HFF-Myc (cell line): ENCODE data around the gene ASTN1.

Source experiments
- DNase-seq: peaks from one replicate; pipeline ENCODE4 v3.0.0-alpha.2; 2011; ENCODE audit warnings: low read depth; ENCODE audit errors: extremely low read depth
- H3K4me3 ChIP-seq: replicated peaks from 2 replicates; pipeline ENCODE4 v1.5.1; 2011; ENCODE audit warnings: low read depth, mild to moderate bottlenecking, control low read depth, low read length
- TF ChIP-seq, protein P1 (sequence below): IDR thresholded peaks from 2 replicates; pipeline ENCODE4 v1.5.1; 2012; ENCODE audit warnings: mild to moderate bottlenecking, low read depth, low read length, control low read depth; ENCODE audit errors: missing control alignments

The ASTN1 gene

DNA sequence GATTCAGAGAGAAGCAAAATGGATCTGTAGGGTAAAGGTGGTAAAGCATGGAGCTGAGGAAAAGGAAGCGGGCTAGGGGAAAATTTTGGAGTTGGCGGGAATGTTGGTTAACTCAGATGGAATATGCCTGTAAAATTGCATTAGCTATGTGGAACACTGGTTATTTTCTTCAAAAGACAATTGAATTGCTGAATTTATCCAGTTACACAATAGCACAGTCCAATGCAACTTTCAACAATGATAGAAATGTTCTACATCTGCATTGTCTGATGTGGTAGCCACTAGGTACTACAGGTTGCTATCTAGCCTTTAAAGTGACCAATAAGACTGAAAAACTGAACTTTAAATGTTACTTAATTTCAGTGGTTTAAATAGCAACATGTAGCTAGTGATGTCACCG is 315.2 kb downstream of the ASTN1 start:
- no peak overlapping the region for H3K4me3 ChIP-seq
- TF ChIP-seq, protein P1, sequence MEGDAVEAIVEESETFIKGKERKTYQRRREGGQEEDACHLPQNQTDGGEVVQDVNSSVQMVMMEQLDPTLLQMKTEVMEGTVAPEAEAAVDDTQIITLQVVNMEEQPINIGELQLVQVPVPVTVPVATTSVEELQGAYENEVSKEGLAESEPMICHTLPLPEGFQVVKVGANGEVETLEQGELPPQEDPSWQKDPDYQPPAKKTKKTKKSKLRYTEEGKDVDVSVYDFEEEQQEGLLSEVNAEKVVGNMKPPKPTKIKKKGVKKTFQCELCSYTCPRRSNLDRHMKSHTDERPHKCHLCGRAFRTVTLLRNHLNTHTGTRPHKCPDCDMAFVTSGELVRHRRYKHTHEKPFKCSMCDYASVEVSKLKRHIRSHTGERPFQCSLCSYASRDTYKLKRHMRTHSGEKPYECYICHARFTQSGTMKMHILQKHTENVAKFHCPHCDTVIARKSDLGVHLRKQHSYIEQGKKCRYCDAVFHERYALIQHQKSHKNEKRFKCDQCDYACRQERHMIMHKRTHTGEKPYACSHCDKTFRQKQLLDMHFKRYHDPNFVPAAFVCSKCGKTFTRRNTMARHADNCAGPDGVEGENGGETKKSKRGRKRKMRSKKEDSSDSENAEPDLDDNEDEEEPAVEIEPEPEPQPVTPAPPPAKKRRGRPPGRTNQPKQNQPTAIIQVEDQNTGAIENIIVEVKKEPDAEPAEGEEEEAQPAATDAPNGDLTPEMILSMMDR: no peak
- no peak for DNase-seq

DNA sequence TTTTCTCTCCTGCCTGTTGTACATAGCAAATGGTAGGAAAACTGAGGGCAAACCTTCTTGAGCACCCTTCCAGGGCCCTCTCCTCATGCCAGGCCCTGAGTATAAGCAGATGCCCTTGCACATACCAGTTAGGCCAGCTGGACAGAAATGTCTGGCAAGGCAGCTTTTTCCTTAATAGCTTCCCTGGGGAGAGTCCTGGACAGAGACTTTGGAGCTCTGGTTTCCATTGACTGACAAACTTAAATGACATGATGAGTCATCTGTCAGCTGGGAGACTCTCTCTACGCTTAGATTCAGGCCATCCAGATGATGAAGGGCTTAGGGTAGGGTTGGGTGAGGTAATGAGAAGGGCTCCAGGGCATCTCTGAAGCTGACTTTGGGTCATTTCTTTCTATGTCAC is 317.5 kb downstream of the ASTN1 start:
- no peak overlapping the region for H3K4me3 ChIP-seq
- TF ChIP-seq, protein P1: no peak
- no peak for DNase-seq

DNA sequence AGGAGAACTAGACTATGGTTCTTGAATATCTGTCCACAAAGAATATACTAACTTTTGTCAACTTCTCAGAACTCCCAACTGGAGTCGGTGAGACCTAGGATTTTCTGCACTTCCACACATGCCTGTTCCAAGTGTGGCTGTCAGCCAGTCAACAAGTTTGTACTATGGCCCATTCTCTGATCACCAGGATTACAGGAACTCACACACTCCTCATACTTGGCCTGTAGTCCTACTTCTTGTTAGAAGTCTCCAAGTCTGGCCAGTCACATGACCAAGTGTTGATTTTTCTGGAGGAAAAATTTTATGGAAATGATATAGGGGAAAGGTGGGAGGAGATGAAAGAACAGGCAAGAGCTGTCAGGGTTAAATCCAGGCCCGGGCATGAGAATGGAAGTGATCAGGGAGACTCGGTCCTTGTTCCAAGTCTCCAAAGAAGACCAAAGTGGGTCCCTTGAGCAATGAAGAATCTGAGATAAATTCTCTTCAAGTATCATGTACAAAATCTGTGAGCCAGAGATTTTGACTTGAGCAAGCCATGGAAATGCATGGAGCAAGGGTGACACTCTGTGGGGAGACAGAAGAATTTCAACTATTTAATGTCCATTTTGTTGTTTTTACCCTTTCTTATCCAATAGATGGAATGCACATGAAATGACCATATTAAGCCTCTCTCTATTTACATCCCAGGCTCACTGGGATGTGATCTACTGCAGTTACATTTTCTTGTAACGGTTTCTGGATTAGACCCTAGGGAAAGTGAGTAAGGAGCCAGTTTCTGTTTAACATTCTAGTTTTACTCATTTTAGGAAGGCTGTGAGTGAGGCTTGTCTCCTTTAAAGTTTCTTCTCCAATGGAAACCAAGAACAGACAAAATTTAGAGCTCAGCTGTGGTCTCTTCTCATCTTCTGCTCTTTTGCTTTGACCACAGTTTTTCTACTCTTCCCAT is 320.9 kb downstream of the ASTN1 start:
- no peak overlapping the region for H3K4me3 ChIP-seq
- DNase-seq: no peak
- TF ChIP-seq, protein P1: peak; percentile 25

DNA sequence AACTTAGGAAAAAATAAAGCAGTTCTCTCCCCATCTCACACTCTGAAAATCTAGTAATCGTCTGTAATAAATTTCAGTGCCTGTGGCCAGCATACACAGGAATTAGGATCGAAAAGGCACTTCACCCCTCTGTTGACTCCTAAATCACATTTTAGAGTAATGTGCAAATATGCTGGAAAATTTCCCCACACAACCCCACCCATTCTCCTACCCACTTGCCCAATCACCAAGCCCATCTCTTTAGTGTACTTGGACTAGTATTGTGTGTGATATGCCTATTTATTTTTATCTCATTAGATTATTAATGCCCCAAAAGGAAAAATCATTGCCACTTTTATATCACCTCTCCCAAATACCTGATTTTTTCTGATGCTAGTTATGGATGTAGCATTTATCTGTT is 323.3 kb downstream of the ASTN1 start:
- TF ChIP-seq, protein P1: no peak
- no peak for DNase-seq
- no peak overlapping the region for H3K4me3 ChIP-seq

DNA sequence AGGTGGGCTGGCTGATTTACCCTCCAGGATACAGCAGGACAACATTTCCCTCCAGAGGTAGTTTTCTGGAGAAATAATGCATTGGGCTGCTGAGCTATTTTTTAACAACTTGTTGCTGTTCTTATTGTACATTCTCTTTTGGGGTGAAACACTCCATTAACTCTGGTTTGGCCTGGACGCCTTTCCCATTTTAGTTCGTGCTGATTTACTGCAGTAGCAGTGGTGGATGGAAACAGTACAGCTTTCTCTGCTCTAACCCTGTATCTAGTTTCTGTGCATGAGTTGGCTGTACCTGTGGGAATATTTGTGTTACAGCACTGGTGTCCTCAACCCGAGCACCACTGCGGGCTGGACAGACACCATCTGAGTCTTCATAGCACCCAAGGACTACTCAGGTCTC is 325.3 kb downstream of the ASTN1 start:
- no peak overlapping the region for H3K4me3 ChIP-seq
- TF ChIP-seq, protein P1: no peak
- DNase-seq: no peak

DNA sequence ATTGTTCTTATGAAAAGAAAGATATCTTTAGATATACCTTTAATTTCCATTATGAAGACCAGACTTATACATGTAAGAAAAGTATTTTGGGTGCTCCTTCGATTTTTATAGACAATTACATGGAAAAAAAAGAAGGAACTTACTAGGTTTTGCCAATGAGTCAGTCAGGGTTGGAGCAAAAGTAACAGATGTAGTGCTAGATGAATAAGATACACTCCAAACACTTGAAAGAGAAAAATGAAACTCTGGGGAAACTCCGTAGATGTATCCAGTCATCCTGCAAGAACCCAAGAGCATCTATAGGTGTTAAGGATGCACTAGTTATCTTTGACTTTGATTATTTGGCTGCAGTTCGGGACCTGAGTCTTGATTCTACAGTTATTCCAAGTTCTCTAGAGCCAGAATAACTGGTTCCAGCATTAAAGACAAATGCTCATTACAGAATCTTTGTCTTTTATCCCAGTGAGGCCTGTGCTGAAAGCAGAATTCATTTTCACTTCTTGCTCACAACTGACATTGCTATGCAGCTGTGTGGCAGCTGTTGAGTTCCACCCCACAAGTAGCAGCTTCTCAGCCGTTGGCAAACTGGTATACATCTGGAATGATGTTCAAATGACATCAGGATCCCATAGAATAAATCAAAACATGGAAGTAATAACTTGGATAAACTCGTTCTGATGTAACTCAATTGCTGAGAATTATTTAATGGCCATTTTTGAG is 326.1 kb downstream of the ASTN1 start:
- no peak for DNase-seq
- H3K4me3 ChIP-seq: no peak overlapping the region
- TF ChIP-seq, protein P1: no peak
